Measurements from ENCODE around the gene LILRA2.
A peak's percentile ranks its signal among the peaks of the same experiment; 100 is the strongest.

The LILRA2 gene

GRCh38 chr19:54552913-54553310, 20.7 kb upstream of the LILRA2 start:
- no peak for TF ChIP-seq REST (IDR thresholded peaks at IDR 0.05; ENCODE audit: insufficient read depth in 1 of 2, low read depth in 2 of 2, low read length in 2 of 2)
- no peak for TF ChIP-seq SIN3A (IDR thresholded peaks at IDR 0.05; ENCODE audit: borderline replicate concordance, insufficient read depth, low read length)
- no peak for TF ChIP-seq FOXP2 (optimal IDR thresholded peaks at IDR 0.05; ENCODE audit: borderline replicate concordance, extremely low read depth, extremely low read length, insufficient read depth)
- no peak for TF ChIP-seq TAF1 (IDR thresholded peaks at IDR 0.05; ENCODE audit: borderline replicate concordance, insufficient read depth, low read length)
- no peak for TF ChIP-seq POLR2AphosphoS5 (IDR thresholded peaks at IDR 0.05; ENCODE audit: low read depth, low read length)

GRCh38 chr19:54554006-54554405, 19.6 kb upstream of the LILRA2 start:
- TF ChIP-seq FOXP2 (optimal IDR thresholded peaks at IDR 0.05; ENCODE audit: borderline replicate concordance, extremely low read depth, extremely low read length, insufficient read depth) (no peak), TAF1 (IDR thresholded peaks at IDR 0.05; ENCODE audit: borderline replicate concordance, insufficient read depth, low read length) (no peak), REST (IDR thresholded peaks at IDR 0.05; ENCODE audit: insufficient read depth in 1 of 2, low read depth in 2 of 2, low read length in 2 of 2) (no peak), SIN3A (IDR thresholded peaks at IDR 0.05; ENCODE audit: borderline replicate concordance, insufficient read depth, low read length) (no peak), POLR2AphosphoS5 (IDR thresholded peaks at IDR 0.05; ENCODE audit: low read depth, low read length) (no peak)

GRCh38 chr19:54554896-54555295, 18.7 kb upstream of the LILRA2 start:
- TF ChIP-seq FOXP2 (optimal IDR thresholded peaks at IDR 0.05; ENCODE audit: borderline replicate concordance, extremely low read depth, extremely low read length, insufficient read depth) (no peak), SIN3A (IDR thresholded peaks at IDR 0.05; ENCODE audit: borderline replicate concordance, insufficient read depth, low read length) (no peak), REST (IDR thresholded peaks at IDR 0.05; ENCODE audit: insufficient read depth in 1 of 2, low read depth in 2 of 2, low read length in 2 of 2) (no peak), POLR2AphosphoS5 (IDR thresholded peaks at IDR 0.05; ENCODE audit: low read depth, low read length) (no peak), TAF1 (IDR thresholded peaks at IDR 0.05; ENCODE audit: borderline replicate concordance, insufficient read depth, low read length) (no peak)

- TF ChIP-seq REST (IDR thresholded peaks at IDR 0.05; ENCODE audit: insufficient read depth in 1 of 2, low read depth in 2 of 2, low read length in 2 of 2) (no peak), SIN3A (IDR thresholded peaks at IDR 0.05; ENCODE audit: borderline replicate concordance, insufficient read depth, low read length) (no peak), FOXP2 (optimal IDR thresholded peaks at IDR 0.05; ENCODE audit: borderline replicate concordance, extremely low read depth, extremely low read length, insufficient read depth) (no peak), POLR2AphosphoS5 (IDR thresholded peaks at IDR 0.05; ENCODE audit: low read depth, low read length) (no peak), TAF1 (IDR thresholded peaks at IDR 0.05; ENCODE audit: borderline replicate concordance, insufficient read depth, low read length) (no peak)
Observed at GRCh38 chr19:54556194-54556593, 17.4 kb upstream of the LILRA2 start.

GRCh38 chr19:54558339-54558738, 15.3 kb upstream of the LILRA2 start:
- TF ChIP-seq REST (IDR thresholded peaks at IDR 0.05; ENCODE audit: insufficient read depth in 1 of 2, low read depth in 2 of 2, low read length in 2 of 2) = peak in 1 of 2 experiments; percentile 83; a peak in 2 of 4 replicates
- TF ChIP-seq TAF1 (IDR thresholded peaks at IDR 0.05; ENCODE audit: borderline replicate concordance, insufficient read depth, low read length) = no peak
- TF ChIP-seq SIN3A (IDR thresholded peaks at IDR 0.05; ENCODE audit: borderline replicate concordance, insufficient read depth, low read length) = no peak
